HG03432 (cell line): ENCODE measurements around the gene FUOM.
A peak's percentile ranks its signal among the peaks of the same experiment; 100 is the strongest.
"Not testable (repeated sequence)": the region's sequence is repeated elsewhere in the genome, so short reads cannot be mapped to it uniquely, and the experiment has no call there.

Source experiments
- ATAC-seq: cut with Tn5 transposase; IDR thresholded peaks from one replicate; pipeline ENCODE4 v1.9.1; 2021; ENCODE audit warnings: mild to moderate bottlenecking, moderate library complexity; ENCODE audit not compliant: unreplicated experiment

Gene FUOM

DNA sequence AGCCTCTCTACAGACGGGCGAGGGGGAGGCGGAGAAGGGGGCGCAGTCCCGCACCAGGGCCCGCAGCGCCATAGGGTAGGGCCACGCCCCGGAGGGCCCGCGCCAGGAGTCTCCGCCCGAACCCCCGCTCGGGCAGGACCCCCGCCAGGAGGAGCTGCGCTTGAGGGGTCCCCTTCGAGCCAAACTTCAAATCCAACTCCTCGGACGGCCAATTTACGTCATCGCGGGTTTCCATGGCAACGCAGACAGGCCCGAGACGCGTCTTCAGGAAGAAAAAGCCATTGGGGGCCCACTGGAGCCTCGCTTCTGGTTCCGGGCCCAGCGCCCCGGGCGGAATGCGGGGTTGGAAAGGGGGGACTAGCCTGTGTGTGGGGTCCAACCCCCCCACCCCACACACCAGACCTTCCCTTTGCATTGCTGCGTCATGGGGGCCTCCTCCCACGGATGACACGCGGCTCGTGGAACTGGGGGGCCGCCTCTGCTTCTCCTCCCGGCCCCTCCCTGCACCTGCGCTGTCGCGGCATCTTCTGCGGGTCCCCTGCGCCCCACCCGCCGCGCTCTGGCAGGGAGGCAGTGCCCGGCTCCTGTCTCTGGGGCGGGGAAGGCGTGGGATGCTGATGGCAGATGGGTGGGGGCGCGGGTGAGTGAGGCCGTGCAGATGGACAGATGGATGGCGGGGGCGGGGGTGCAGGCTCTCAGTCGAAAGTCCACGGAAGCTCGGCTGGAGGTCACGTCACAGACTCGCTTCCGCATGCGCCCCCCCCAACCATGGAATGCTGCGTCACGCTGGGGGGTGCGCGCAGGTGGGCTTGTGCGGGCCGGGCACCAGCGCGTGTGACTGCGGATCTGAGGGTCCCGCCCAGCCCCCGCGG lies 22.3 kb downstream of the FUOM start:
- peak; percentile 53 for ATAC-seq

- ATAC-seq, result peak; percentile 39
These were observed 23.1 kb downstream of the FUOM start for GRCh38 chr10:133334503-133335245.

DNA sequence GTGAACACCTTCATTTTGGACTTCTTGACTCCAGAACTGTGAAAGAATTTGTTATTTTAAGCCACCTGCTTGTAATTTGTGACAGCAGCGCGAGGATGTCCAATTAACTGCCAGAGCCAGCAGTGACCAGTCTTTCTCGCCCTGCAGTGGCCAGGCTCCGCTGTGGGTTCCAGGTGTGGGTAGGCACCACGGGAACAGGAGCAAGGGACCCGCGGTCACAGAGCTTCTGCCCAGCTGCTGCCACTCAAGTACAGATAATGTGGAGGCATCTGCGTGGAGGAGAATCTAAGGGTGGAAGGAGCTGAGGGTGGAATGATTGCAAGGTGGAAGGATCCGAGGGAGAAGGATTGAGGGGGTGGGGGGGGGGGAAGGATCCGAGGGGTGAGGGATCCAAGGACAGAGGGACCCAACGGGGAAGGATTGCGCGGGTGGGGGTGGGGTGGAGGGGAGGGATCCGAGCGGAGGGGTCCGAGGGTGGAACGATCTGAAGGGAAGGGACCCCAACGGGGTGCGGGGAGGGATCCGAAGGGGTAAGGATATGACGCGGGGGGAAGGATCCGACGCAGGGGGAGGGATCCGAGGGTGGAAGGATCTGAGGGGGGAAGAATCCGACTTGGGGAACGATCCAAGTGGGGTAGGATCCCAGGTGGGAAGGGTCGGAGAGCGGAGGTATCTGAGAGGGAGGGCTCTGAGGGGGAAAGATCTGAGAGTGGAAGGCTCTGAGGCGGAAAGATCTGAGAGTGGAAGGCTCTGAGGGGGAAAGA lies 24.7 kb downstream of the FUOM start:
- no peak for ATAC-seq

DNA sequence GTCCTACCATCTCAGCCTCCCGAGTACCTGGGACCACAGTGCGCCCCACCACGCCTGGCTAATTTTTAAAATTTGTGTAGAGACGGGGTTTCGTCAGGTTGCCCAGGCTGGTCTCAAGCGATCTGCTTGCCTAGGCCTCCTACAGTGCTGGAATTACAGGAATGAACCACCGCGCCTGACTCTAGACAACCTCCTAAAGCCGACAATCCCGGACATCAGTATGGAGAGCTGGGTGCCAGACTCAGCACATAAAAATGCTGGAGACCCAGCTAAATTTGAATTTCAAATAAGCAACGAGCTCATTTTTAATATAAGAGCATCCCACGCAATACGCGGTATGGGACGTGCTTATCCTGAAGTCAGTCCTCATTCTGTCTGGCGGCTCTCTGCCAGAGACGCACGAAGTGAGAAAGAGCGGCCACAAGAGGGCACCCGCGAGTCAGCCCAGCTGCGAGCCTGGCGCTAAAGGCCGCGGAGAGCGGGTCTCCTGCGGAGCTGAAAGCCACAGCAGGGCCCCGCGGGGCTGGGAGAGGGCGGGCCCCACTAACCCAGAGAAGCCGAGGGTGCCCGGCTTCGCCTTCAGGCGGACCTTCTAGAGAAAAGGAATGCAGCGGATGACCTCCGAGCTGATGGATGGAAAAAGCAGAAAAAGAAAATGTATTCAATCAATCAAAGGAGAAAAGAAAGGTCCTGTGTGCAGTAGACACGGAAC lies 28.2 kb downstream of the FUOM start:
- peak; percentile 90 for ATAC-seq

- no peak for ATAC-seq
These were observed 29.2 kb downstream of the FUOM start for GRCh38 chr10:133328358-133329343.

DNA sequence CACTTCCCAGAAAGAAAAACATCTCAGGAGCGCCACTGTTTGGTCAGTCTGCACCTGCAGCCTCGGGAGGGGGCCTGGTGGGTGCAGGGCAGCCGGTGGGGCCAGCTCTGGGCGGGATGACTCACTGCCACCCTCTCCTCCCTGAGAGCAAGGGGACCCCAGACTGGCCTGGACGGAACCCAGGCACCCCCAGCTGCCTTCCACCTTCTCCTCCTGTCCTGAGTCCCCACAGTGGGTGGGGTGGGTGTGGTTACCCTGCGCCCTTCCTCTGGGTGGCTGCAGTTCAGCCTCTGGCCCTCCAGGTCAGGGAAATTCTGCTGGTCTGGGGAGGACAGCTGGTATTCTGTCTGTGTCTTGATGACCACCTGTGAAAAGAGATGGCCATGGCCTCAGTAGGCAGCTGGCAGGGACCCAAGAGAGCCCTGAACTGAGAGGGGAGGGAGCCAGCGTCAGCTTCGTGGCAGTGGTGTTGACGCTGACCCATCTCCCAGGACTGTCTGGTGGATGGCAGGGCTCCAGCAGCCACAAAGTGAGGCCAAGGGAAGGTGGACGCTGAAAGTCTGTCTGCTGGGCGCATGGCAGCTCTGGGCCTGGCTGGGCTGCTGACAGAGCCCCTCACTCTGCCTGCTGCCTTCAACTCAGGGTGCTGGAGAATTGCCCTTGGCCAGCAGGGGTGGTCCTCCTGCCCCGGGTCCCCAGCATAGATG lies 30.0 kb downstream of the FUOM start:
- ATAC-seq, result no peak

GRCh38 chr10:133326745-133327650 lies 30.8 kb downstream of the FUOM start:
- no peak for ATAC-seq

GRCh38 chr10:133326223-133326551 lies 31.6 kb downstream of the FUOM start:
- no peak for ATAC-seq

DNA sequence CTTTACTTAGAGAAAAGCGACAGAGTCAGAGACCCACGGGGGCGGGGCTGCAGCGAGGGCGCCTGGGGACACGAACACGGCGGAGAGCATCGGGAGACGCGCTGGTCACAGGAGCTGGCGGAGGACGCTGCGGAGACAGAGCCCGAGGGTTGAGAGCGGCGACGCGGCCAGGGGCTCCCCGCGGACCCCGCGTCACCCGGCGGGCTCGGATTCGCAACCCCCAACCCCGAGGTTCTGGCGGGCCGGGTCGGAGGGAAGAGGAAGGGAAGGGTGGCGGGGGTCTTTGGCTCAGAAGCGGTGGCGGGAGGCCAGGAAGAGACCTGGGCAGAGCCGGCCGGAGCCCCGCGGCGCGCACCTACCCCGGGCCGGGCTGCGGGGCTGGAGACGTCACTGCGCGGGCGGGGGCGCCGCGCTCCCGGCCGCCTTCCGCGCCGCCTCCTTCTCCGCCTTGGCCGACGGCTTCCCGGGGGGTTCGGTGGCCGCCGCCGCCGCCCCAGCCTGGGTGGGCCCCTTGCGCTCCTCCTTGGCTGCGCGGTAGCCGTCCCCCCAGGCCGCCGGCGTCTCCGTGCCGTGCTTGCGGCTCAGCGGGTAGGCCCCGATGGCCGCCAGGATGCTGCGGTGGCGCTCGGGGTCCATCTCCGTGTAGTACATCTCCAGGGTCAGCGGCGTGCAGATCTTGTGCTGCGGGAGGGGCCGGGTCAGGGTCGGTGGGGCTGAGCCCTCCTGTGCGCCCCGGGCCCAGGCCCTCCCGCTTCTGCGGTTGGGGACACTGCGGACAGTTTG lies 32.2 kb downstream of the FUOM start:
- no peak for ATAC-seq

DNA sequence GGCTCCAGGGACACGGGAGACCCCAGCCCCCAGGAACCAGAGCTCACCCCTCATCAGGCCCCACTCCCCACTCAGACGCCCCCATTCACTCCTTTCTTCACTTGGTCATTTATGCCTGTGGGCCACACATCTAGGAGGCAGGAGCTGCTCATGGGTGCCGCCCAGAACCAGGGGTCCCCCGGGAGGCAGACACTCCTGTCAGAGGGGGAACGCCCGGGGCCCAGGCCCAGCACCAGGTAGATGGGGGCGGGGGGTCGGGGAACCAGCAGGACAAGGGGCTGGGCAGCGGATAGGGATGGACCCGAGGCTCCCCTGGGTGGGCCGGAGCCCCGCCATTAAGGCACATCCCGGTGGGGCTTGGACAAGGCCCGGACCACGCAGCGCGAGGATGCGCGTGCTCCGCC lies 33.0 kb downstream of the FUOM start:
- ATAC-seq, result no peak

DNA sequence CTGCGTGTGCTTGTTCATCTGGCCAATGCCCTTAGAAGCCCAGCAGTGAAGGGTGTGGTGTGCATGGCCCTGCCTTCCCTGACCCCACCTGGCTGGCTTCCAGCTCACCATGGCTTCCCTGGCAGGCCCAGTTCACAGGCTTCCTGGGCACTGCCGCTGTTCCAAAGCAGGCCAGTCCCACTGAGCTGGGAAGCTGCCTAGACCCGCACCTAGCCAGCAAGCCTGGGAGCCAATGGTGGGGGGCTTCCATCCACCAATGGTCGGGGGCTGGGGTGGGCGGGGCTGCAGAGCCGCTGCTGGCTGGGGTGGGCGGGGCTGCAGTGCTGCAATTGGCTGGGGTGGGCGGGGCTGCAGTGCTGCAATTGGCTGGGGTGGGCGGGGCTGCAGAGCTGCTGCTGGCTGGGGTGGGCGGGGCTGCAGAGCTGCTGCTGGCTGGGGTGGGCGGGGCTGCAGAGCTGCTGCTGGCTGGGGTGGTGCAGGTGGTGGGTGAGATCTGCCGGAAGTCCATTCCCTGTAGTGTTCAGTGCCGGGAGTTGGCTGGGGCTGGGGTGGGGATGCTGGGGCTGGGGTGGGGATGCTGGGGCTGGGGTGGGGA lies 33.5 kb downstream of the FUOM start:
- peak; percentile 51 for ATAC-seq

GRCh38 chr10:133322064-133322709 lies 35.6 kb downstream of the FUOM start:
- not testable (repeated sequence) for ATAC-seq

DNA sequence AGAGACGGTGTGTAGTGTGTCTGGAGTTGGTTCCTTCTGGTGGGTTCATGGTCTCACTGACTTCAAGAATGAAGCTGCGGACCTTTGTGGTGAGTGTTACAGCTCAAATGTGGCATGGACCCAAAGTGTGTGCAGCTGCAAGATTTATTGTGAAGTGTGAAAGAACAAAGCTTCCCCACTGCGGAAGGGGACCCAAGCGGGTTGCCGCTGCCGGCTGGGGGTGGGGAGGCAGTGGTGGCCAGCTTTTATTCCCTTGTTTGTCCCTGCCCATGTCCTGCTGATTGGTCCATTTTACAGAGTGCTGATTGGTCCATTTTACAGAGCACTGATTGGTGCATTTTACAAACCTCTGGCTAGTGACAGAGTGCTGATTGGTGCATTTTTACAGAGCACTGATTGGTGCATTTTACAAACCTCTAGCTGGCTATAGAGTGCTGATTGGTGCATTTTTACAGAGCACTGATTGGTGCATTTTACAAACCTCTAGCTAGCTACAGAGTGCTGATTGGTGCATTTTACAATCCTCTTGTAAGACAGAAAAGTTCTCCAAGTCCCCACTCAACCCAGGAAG lies 36.9 kb downstream of the FUOM start:
- ATAC-seq, result not testable (repeated sequence)

- ATAC-seq, result peak; percentile 92
These were observed 39.2 kb downstream of the FUOM start for GRCh38 chr10:133318494-133319127.

DNA sequence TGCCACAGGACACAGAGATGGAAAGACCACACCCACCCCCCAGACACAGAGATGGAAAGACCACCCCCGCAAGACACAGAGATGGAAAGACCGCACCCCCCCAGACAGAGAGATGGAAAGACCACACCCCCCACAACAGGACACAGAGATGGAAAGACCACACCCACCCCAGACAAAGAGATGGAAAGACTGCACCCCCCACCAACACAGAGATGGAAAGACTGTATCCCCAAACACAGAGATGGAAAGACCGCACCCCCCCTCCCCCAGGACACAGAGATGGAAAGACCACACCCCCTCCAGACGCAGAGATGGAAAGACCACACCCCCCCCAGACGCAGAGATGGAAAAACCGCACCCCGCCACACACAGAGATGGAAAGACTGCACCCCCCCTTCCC lies 41.1 kb downstream of the FUOM start:
- ATAC-seq, result no peak

DNA sequence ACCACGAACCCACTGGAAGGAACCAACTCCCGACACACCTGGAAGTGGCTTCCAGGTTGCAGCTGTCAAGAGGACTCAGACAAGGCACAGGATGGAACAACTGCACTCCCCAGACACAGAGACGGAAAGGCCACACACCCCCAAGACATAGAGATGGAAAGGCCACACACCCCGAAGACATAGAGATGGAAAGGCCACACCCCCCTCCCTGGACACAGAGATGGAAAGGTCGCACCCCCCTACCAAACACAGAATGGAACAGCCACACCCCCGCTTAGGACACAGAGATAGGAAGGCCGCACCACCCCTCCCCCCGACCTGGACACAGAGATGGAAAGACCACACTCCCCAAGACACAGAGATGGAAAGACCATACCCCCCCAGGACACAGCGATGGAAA lies 41.6 kb downstream of the FUOM start:
- ATAC-seq, result no peak
